GM12878 (cell line): ENCODE results near the gene TMEM40. TPM values are rescaled to one million over a fixed set of nuclear protein-coding genes. Genes with fewer than 3 reads are reported as not detected.

Experiments used
- E2F8 ChIP-seq: fragments of 450-650 bp; IDR thresholded peaks from 2 replicates; pipeline ENCODE4 v1.6.1; 2018; ENCODE audit warnings: mild to moderate bottlenecking, low read depth, moderate library complexity; ENCODE audit not compliant: partially characterized antibody
- RAD21 ChIP-seq: IDR thresholded peaks from 2 replicates; pipeline ENCODE4 v1.6.1; 2011; ENCODE audit warnings: mild to moderate bottlenecking, low read depth, low read length, moderate library complexity; ENCODE audit not compliant: insufficient read depth
- SREBF1 ChIP-seq: IDR thresholded peaks from 2 replicates; pipeline ENCODE4 v1.6.1; 2012; ENCODE audit warnings: mild to moderate bottlenecking, low read length
- ZNF207 ChIP-seq: fragments of 450-650 bp; IDR thresholded peaks from 2 replicates; pipeline ENCODE4 v1.6.1; 2014; ENCODE audit warnings: antibody characterized with exemption, mild to moderate bottlenecking, borderline replicate concordance
- polyA plus RNA-seq, 11 experiments: library from polyadenylated mRNA; depleted of rRNA in 4 of 11; unstranded in 6 of 11; stranded (reverse) in 5 of 11; fragments of >200 nt; fragmentation: Nextera tagmentation in 4 of 11; fragmentation: Illumina TruSeq in 1 of 11; extraction: Ambion mirVana in 4 of 11; extraction: Trizol in 1 of 11; gene quantifications; 1 replicate in 1 of 11; 2 replicates in 10 of 11; pipeline versions ENCODE4 v1.2.1 to v1.2.3, GENCODE V29; 2011 to 2016; ENCODE audit warnings: inconsistent platforms in 2 of 11, missing spikeins in 2 of 11, low read depth in 1 of 11
- total RNA-seq, 4 experiments: library from RNA; depleted of rRNA in 3 of 4; stranded (reverse); fragments of >200 nt in 3 of 4; fragmentation: Illumina TruSeq in 1 of 4; extraction: Trizol in 1 of 4; gene quantifications; 2 replicates each; pipeline versions ENCODE4 v1.2.1 to v1.2.3, GENCODE V29; 2013 to 2021
- TF ChIP-seq, protein P1 (sequence below): IDR thresholded peaks from 2 replicates; pipeline ENCODE4 v1.6.1; 2012; ENCODE audit warnings: mild to moderate bottlenecking, low read depth, low read length

The TMEM40 gene
- total and polyA plus RNA-seq, 10 of the 15 experiments (the other 5 are each of a cell fraction or from before 2014, with no cell fraction given) = 0.10 to 0.46 (median 0.27) TPM; not detected in 3

- TF ChIP-seq E2F8 (no peak), SREBF1 (no peak), RAD21 (no peak), ZNF207 (no peak)
- TF ChIP-seq, protein P1, sequence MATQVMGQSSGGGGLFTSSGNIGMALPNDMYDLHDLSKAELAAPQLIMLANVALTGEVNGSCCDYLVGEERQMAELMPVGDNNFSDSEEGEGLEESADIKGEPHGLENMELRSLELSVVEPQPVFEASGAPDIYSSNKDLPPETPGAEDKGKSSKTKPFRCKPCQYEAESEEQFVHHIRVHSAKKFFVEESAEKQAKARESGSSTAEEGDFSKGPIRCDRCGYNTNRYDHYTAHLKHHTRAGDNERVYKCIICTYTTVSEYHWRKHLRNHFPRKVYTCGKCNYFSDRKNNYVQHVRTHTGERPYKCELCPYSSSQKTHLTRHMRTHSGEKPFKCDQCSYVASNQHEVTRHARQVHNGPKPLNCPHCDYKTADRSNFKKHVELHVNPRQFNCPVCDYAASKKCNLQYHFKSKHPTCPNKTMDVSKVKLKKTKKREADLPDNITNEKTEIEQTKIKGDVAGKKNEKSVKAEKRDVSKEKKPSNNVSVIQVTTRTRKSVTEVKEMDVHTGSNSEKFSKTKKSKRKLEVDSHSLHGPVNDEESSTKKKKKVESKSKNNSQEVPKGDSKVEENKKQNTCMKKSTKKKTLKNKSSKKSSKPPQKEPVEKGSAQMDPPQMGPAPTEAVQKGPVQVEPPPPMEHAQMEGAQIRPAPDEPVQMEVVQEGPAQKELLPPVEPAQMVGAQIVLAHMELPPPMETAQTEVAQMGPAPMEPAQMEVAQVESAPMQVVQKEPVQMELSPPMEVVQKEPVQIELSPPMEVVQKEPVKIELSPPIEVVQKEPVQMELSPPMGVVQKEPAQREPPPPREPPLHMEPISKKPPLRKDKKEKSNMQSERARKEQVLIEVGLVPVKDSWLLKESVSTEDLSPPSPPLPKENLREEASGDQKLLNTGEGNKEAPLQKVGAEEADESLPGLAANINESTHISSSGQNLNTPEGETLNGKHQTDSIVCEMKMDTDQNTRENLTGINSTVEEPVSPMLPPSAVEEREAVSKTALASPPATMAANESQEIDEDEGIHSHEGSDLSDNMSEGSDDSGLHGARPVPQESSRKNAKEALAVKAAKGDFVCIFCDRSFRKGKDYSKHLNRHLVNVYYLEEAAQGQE = no peak
Observed at GRCh38 chr3:12798559-12799179, 39.6 kb upstream of the TMEM40 start (continued).
